GM10248 (cell line): ENCODE measurements around the gene FXYD1.

Experiments
- CTCF ChIA-PET: fragments of 300-600 bp; sonication (Branson Sonifier 250); formaldehyde crosslinking; extraction: SDS; loops from one replicate; lab custom pipeline; 2021; ENCODE audit warnings: antibody characterized with exemption; lab: Yijun Ruan, JAX
- POLR2A ChIA-PET: fragments of 350-650 bp; sonication (Branson Sonifier 250); formaldehyde crosslinking; extraction: SDS; loops from one replicate; lab custom pipeline; 2020; ENCODE audit warnings: antibody characterized with exemption; lab: Yijun Ruan, JAX
- DNase-seq: peaks from one replicate; pipeline ENCODE4 v3.0.0; 2012; ENCODE audit errors: extremely low spot score
- CTCF ChIP-seq: IDR thresholded peaks from 2 replicates; pipeline ENCODE4 v1.5.1; 2012; ENCODE audit warnings: mild to moderate bottlenecking, low read depth; ENCODE audit errors: extremely low read depth, missing control alignments, control extremely low read depth

The FXYD1 gene

GRCh38 chr19:35094656-35095055 is 44.0 kb upstream of the FXYD1 start:
- POLR2A ChIA-PET, result no interaction called here
- no peak for DNase-seq
- TF ChIP-seq CTCF, result no peak
- CTCF ChIA-PET, result no interaction called here

- ChIA-PET CTCF (interaction anchor here (0.7 to 1.0 kb wide), 3 partner anchors 10 to 28 kb away, joined by 3 to 4 read pairs (median 3); partner anchors contain the start of gene FXYD3), POLR2A (no interaction called here)
- TF ChIP-seq CTCF, result no peak
- DNase-seq, result no peak
Observed at GRCh38 chr19:35095667-35096368, 42.8 kb upstream of the FXYD1 start.

GRCh38 chr19:35098413-35099049 is 40.1 kb upstream of the FXYD1 start:
- ChIA-PET CTCF (interaction anchor here (0.9 to 1.8 kb wide), 3 partner anchors 12 to 37 kb away, joined by 4 to 9 read pairs (median 4); no protein-coding TSS in a partner anchor), POLR2A (no interaction called here)
- no peak for TF ChIP-seq CTCF
- DNase-seq, result no peak

GRCh38 chr19:35099155-35099896 is 39.3 kb upstream of the FXYD1 start:
- ChIA-PET POLR2A (no interaction called here), CTCF (interaction anchor here (0.9 to 3.1 kb wide), 5 partner anchors 12 to 37 kb away, joined by 3 to 15 read pairs (median 4); partner anchors contain the start of gene FXYD3)
- DNase-seq, result no peak
- TF ChIP-seq CTCF, result no peak

- ChIA-PET CTCF (interaction anchor here (1.3 to 3.1 kb wide), 5 partner anchors 9 to 56 kb away, joined by 3 to 15 read pairs (median 5); partner anchors contain the start of gene FXYD3), POLR2A (no interaction called here)
- TF ChIP-seq CTCF, result no peak
- DNase-seq, result no peak
Observed at GRCh38 chr19:35099897-35100275, 38.7 kb upstream of the FXYD1 start.
